ENCODE results near the gene SNRNP200.

- no peak for TF ChIP-seq ZNF133 (tag by site-specific recombination; IDR thresholded peaks at IDR 0.05)
- TF ChIP-seq, protein P1, sequence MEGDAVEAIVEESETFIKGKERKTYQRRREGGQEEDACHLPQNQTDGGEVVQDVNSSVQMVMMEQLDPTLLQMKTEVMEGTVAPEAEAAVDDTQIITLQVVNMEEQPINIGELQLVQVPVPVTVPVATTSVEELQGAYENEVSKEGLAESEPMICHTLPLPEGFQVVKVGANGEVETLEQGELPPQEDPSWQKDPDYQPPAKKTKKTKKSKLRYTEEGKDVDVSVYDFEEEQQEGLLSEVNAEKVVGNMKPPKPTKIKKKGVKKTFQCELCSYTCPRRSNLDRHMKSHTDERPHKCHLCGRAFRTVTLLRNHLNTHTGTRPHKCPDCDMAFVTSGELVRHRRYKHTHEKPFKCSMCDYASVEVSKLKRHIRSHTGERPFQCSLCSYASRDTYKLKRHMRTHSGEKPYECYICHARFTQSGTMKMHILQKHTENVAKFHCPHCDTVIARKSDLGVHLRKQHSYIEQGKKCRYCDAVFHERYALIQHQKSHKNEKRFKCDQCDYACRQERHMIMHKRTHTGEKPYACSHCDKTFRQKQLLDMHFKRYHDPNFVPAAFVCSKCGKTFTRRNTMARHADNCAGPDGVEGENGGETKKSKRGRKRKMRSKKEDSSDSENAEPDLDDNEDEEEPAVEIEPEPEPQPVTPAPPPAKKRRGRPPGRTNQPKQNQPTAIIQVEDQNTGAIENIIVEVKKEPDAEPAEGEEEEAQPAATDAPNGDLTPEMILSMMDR (tag by site-specific recombination; IDR thresholded peaks at IDR 0.05) = no peak
- no peak for TF ChIP-seq ZNF621 (tag by site-specific recombination; IDR thresholded peaks at IDR 0.05)
- TF ChIP-seq, protein P2, sequence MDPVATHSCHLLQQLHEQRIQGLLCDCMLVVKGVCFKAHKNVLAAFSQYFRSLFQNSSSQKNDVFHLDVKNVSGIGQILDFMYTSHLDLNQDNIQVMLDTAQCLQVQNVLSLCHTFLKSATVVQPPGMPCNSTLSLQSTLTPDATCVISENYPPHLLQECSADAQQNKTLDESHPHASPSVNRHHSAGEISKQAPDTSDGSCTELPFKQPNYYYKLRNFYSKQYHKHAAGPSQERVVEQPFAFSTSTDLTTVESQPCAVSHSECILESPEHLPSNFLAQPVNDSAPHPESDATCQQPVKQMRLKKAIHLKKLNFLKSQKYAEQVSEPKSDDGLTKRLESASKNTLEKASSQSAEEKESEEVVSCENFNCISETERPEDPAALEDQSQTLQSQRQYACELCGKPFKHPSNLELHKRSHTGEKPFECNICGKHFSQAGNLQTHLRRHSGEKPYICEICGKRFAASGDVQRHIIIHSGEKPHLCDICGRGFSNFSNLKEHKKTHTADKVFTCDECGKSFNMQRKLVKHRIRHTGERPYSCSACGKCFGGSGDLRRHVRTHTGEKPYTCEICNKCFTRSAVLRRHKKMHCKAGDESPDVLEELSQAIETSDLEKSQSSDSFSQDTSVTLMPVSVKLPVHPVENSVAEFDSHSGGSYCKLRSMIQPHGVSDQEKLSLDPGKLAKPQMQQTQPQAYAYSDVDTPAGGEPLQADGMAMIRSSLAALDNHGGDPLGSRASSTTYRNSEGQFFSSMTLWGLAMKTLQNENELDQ (tag by site-specific recombination; IDR thresholded peaks at IDR 0.05; ENCODE audit: low read depth) = no peak
- no peak for TF ChIP-seq ZNF169 (tag by site-specific recombination; IDR thresholded peaks at IDR 0.05)
Observed at GRCh38 chr2:96259497-96259921, 45.8 kb downstream of the SNRNP200 start.
